HG02623 (cell line): Measurements from ENCODE around the gene PSMD12.
"Not testable (repeated sequence)": the region's sequence is repeated elsewhere in the genome, so short reads cannot be mapped to it uniquely, and the experiment has no call there.

Experiments
- ATAC-seq: cut with Tn5 transposase; IDR thresholded peaks from one replicate; pipeline ENCODE4 v1.9.1; 2021; ENCODE audit warnings: moderate library complexity; ENCODE audit not compliant: unreplicated experiment

Gene PSMD12

DNA sequence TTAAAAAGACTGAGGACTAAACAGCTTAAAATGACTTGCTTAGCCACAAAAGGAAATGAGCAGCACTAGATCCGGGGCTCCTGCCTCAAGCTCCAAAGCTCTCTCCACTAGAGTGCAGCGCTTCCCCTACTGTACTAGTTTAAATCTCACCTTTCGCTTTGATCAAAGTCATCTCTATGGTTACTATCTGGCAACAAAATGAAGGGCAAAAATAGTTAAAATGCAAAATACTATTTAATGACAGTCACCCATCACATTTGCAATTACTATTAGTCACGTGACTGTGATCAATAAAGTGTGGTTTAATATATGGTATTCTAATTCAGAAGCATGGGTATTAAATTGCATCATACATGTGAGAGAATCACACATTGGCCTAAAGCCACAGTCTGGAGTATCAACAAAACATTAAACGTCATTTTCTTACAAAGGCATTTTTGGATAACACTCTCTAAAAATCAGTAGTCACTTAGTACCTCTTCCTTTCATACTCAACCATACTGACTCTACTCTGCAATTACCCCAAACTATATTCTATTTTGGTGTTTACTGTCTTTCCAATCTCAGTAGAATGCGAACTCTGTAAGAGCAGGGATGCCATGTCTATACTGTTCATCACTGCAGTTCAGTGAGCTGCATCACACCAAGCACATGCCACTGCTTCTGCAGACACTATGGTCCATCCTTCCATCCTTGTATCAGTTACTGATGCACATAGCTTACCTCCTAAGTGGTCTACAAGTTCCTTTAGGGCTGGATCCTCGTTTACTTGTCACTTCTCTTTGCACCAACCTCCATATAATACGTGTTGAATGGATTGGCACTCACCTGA is 6.2 kb downstream of the PSMD12 start:
- ATAC-seq, result no peak

DNA sequence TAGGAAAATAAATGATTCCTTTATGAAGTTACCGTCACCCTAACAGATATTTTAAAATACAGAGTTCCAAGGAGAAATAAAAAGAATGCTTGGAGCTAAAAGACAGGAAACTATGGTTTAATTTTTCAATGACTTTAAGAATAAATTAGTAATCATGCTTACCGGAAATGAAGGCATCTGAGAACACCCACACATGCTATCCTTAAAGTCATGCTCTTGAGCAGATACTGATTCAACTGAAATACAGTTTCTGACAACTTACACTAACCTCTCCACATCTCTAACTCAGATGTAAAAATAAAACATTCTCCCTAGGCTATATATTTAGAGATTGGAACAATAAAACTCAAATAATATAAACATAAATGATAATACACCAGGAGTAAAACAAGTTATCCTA is 7.8 kb downstream of the PSMD12 start:
- no peak for ATAC-seq

DNA sequence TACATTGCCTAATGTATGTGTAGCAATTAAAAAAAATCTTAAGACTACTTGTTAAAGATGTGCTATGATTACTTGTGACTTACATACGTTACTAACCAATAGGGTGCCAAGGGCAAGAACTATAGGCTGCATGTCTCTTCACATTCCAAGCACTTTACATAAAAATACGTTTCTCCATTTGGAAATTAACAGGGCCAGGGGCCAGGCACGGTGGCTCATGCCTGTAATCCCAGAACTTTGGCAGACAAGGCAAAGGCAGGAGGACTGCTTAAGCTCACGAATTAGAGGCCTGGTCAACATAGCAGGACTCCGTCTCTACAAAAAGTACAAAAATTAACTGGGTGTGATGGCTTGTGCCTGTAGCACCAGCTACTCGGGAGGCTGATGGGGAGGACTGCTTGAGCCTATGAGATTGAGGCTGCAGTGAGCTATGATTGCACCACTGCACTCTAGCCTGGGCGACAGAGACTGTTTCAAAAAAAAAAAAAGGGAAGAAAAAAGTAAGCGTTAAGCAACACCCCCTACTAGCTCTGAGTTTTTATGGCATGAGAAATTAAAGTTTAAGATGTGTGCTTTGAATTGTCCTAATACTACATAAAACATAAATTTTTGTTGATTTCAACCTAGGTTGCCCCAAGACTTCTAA is 12.3 kb downstream of the PSMD12 start:
- ATAC-seq, result no peak

DNA sequence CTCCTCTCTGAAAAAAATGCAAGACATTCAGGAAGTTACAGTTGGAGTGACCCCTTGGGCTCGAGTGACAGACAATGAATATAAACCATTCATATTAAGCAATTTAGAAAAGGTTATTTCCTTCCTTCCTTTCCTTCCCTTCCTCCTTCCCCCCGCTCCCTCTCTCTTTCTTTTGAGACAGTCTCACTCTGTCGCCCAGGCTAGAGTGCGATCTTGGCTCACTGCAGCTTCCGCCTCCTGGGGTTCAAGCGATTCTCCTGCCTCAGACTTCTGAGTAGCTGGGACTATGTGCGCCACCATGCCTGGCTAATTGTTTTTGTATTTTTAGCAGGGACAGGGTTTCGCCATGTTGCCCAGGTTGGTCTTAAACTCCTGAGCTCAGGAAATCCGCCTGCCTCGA is 13.2 kb downstream of the PSMD12 start:
- ATAC-seq, result no peak

DNA sequence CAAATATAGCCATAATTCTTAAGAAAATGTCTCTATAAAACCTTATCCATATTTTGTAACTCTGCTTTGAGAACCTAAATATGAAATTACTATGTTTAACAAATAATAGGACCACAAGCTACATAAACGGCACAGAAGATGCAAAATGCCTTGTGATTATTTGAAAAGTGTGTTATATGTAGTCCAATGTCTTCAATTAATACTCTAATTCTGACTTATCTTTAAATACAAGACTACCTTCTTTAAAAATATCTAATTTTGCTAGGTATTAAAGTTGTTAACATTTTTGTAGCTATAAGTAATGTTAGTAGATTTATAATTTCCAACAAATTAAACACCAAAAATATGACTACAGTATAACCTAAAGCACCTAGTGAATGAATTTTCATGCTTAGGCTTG is 17.0 kb downstream of the PSMD12 start:
- ATAC-seq, result no peak

DNA sequence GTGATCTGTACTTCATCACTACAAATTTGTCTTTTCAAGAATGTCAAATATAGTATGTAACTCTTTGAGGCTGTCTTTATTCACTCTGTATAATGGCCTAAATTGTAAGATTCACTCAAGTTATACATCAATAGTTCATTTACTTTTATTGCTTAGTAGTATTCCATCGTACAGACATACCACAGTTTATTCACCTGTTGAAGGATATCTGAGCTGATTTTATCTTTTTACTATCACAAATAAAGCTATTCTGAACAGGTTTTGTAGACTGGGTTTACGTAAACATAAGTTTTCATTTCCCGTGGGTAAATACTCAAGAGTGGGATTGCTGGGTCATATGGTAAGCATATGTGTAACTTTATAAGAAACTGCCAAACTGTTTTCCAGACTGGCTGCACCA is 18.6 kb downstream of the PSMD12 start:
- ATAC-seq, result no peak

DNA sequence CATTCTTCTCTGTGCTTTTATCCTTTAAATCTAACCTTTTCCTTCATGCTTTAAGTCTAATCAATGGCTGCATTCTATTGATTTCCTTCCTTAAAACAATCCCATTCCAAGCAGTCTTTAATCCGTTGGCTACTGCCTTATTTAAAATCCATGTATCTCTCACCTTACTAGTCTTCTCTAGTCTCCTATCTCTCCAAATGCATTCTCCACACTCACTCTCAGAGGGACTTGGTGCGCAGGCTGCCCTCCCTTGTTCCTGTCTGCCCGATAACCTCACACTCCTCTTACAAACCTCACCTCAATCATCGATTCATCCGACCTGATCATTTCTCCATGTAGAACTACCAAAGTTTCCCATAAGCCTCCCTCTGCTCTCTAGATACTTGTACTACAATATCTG is 23.1 kb downstream of the PSMD12 start:
- no peak for ATAC-seq

DNA sequence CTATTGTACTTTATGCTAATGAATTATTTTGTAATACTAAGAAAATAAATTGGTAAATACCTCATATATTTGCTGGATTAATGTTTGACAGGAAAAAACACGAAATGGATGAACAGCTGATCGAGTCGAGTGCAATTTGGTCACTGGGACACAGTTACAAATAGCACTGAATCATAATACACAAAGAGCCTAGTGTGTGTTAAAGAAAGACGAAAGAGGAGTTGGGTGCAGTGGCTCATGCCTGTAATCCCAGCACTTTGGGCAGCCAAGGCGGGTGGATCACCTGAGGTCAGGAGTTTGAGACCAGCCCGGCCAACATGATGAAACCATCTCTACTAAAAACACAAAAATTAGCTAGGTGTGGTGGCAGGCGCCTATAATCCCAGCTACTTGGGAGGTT is 28.0 kb downstream of the PSMD12 start:
- not testable (repeated sequence) for ATAC-seq

DNA sequence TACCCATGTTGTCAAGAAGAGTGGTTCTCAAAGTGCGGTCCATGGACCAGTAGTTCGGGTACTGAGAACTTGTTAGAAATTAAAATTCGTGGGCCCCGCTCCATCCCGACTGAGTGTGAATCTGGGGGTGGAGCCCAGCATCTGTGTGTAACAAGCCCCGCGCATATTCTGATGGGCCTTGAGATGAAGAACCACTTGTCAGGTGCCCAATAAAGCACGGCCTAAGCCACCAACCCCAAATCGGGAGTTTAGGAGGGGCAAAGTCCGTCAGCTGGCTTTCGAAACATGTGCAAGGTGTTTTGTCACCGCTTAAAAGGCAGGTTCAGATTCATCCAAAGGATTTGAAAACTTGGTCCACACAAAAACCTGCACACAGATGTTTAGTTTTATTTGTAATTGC is 29.5 kb downstream of the PSMD12 start:
- no peak for ATAC-seq

DNA sequence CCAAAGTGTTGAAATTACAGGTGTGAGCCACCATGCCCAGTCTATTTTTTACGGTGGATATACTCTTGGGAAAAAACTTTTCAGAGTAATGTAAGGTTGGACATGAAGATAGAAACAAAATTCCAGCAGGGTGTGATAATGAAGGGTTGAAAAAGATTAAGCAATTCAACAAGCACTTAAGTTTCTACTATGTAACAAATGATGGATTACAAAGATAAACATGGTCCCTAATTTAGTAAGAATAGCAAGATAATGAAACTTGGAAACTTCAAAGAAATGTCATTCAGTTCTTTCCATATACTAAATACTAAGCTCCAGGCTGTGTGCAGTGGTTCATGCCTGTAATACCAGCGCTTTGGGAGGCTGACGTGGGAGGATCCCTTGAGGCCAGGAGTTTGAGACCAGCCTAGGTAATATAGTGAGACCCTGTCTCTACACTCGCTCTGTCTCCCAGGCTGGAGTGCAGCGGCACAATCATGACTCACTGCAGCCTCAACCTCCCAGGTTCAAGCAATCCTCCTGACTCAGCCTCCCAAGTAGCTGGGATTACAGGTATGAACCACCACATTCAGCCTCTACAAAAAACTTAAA is 31.0 kb downstream of the PSMD12 start:
- no peak for ATAC-seq

DNA sequence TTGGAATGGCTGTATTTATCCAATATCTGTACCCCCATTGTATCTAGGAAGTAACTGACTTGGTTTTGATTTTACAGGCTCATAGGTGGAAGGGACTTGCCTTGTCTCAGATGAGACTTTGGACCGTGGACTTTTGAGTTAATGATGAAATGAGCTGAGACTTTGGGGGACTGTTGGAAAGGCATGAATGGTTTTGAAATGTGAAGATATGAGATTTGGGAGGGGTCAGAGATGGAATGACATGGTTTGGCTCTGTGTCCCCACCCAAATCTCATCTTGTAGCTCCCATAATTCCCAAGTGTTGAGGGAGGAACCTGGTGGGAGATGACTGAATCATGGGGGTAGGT is 34.2 kb downstream of the PSMD12 start:
- ATAC-seq, result not testable (repeated sequence)

DNA sequence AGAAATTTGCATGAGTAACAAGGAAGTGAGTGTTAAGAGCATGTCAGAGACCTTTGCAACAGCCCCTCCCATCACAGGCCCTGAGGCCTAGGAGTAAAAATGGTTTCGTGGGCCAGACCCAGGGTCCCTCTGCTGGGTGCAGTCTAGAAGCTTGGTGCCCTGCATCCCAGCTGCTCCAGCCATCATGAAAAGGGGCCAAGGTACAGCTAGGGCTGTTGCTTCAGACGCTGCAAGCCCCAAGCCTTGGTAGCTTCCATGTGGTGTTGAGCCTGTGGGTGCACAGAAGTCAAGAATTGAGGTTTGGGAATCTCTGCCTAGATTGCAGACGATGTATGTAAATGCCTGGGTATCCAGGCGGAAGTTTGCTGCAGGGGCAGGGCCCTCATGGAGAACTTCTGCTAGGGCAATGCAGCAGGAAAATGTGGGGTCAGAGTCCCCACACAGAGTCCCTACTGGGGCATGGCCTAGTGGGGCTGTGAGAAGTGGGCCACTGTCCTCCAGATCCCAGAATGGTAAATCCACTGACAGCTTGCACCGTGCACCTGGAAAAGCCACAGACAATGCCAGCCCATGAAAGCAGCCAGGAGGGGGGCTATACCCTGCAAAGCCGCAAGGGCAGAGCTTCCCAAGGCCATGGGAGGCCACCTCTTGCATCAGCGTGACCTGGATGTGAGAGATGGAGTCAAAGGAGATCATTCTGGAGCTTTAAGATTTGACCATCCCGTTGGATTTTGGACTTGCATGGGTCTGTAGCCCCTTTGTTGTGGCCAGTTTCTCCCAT is 34.8 kb downstream of the PSMD12 start:
- not testable (repeated sequence) for ATAC-seq

DNA sequence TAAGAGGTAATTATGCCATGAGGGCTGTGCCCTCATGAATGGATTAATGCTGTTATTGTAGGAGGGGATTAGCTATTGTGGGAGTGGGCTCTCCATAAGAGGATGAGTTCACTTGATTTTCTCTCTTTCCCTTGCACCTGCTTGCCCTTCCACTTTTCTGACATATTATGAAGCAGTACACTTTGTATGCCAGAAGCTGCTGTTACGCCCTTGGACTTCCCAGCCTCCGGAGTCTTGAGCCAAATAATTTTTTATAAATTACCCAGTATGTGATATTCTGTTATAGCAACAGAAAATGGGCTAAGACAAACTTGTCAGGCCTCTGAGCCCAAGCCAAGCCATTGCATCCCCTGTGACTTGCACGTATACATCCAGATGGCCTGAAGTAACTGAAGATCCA is 38.4 kb downstream of the PSMD12 start:
- ATAC-seq, result no peak

DNA sequence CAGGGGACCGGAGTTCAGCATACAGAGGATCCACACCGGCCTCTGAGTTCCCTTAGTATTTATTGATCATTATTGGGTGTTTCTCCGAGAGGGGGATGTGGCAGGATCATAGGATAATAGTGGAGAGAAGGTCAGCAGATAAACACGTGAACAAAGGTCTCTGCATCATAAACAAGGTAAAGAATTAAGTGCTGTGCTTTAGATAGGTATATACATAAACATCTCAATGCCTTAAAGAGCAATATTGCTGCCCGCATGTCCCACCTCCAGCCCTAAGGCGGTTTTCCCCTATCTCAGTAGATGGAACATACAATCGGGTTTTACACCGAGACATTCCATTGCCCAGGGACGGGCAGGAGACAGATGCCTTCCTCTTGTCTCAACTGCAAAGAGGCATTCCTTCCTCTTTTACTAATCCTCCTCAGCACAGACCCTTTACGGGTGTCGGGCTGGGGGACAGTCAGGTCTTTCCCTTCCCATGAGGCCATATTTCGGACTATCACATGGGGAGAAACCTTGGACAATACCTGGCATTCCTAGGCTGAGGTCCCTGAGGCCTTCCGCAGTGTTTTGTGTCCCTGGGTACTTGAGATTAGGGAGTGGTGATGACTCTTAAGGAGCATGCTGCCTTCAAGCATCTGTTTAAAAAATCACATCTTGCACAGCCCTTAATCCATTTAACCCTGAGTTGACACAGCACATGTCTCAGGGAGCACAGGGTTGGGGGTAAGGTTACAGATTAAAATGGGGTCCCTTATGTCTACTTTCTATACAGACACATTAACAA is 39.2 kb downstream of the PSMD12 start:
- not testable (repeated sequence) for ATAC-seq

DNA sequence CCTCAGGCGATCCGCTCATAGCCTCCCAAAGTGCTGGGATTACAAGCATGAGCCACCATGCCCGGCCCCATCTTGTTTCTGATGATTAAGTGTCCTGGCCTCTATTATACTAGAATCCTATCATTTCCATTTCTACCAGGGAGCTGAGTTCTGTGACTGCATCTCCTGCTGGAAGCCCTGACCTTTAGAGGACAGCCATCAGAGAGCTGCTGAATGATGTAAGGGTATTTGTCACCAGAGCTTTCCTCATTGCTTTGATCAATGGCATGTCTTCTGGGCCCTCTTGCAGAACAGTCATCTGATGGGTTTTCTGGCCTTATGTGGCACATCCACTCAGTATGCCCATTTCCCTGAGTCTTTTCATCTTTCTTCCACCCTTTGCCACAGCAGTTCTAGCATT is 39.9 kb downstream of the PSMD12 start:
- ATAC-seq, result no peak

DNA sequence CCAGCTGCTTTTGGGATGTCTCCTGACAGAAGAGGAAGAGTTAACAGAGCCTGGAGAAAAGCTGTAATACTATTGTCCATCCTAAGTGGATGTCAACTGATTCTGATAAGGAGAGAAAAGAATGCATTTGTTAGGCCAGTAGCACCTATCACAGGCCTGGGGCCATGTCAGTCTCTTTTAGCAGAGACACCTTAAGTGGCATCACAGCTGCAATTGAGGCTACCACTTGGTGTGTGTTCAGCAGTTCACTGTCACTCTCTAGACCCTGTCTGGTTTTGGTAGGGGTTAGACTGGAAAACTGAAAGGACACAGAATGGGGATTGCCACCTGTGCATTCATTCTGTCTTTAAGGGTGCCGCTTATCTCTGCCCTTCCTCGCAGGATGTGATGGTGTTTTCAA is 42.0 kb downstream of the PSMD12 start:
- ATAC-seq, result no peak

DNA sequence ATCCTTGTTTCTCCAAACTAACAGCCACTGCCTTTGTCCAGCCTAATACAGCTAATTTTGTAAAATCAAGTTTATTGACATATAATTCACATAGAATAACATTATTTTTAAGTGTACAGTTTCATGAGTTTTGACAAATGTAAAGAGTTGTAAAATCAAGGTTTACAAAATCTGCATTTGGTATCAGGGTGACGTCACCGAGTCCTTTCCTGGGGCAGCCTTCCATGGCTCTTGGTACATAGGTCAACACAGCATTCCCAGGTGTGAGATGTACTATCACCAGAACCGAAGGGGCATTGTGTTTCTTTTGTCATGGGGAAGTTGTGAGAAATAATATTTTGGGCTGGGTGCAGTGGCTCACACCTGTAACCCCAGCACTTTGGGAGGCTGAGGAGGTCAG is 42.9 kb downstream of the PSMD12 start:
- ATAC-seq, result no peak

DNA sequence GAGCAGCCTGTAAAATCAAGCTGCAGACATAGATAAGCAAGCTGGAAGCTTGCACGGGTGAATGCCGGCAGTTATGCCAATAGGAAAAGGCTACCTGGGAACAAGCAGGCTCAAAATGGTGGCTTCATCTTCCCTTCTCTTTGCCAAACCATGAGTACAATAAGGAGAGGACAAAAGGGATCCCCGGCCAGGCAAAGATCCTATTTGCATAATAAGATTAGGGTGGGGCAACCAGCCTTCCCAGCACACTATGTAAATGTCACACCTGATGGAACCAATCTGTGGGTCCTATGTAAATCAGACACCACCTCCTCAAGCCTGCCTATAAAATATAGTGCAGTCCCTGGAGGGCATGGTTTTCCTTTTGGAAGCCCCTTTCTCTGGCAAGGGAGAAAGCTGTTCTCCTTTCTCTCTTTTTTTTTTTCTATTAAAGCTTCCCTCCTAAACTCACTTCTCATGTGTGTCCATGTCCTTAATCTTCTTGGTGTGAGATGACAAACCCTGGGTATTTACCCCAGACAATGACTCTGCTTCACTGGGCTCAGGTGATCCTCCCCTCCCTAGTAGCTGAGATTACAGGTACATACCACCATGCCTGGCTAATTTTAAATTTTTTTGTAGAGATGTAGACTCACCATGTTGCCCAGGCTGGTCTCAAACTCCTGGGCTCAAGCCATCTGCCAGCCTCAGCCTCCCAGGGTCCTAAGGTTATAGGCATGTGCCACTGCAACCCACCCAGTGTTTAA is 44.2 kb downstream of the PSMD12 start:
- no peak for ATAC-seq

DNA sequence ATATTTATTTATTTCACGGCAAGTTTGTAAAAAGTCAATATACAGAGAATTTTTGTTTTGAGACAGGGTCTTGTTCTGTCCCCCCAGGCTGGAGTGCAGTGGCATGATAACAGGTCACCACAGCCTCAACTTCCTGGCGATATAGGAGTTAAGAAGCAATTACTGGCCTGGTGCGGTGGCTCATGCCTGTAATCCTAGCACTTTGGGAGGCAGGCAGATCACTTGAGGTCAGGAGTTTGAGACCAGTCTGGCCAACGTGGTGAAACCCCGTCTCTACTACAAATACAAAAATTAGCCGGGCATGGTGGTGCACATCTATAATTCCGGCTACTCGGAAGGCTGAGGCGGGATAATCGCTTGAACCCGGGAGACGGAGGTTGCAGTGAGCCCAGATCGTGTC is 44.9 kb downstream of the PSMD12 start:
- ATAC-seq, result not testable (repeated sequence)

DNA sequence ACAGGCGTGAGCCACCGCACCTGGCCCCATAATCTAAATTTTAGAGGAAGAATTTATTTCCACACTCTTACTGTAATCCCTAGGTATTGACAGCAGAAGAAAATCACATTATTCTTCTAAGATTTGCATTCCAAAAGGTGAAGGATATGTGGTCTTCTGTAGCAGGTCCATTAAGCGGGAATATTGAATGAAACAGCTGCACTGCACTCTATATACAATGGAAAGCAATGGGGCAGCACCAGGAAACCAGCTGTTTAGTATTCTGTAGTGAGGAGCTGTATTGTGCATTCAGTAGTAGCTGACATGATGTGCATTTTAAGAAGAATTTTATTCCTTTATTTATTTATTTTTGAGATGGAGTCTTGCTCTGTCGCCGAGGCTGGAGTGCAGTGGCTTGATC is 49.6 kb downstream of the PSMD12 start:
- no peak for ATAC-seq
